HEK293 (cell line): ENCODE measurements around the gene BRSK1.

Experiments
- CTCF ChIA-PET: fragments of 350-600 bp; formaldehyde crosslinking; extraction: SDS; loops from one replicate; lab custom pipeline; 2021; ENCODE audit warnings: antibody characterized with exemption; lab: Yijun Ruan, JAX
- POLR2A ChIA-PET: fragments of 300-600 bp; formaldehyde crosslinking; extraction: SDS; loops from one replicate; lab custom pipeline; 2020; ENCODE audit warnings: antibody characterized with exemption, inconsistent platforms; lab: Yijun Ruan, JAX
- H3K27ac ChIP-seq: fragments of 200-500 bp; sonication (Bioruptor generic); 2 replicates; pipeline ENCODE4 v1.5.1; 2014; ENCODE audit warnings: low read depth, low read length, control low read depth, inconsistent platforms; ENCODE audit errors: extremely low read depth
- H3K36me3 ChIP-seq, 2 experiments: fragments of 200-500 bp in 1 of 2; sonication (Bioruptor generic) in 1 of 2; 1 replicate in 1 of 2; 2 replicates in 1 of 2; pipeline ENCODE4 v1.5.1; 2014 to 2017; ENCODE audit warnings: inconsistent platforms in 2 of 2, low read length in 2 of 2; ENCODE audit not compliant: control insufficient read depth in 2 of 2, insufficient read depth in 1 of 2
- H3K4me1 ChIP-seq: fragments of 200-500 bp; sonication (Bioruptor generic); 2 replicates; pipeline ENCODE4 v1.5.1; 2014; ENCODE audit warnings: mild to moderate bottlenecking, low read length, inconsistent platforms; ENCODE audit not compliant: control insufficient read depth, insufficient read depth
- H3K4me3 ChIP-seq: 2 replicates; pipeline ENCODE4 v1.5.1; 2011; ENCODE audit warnings: low read depth, mild to moderate bottlenecking, control low read depth, low read length, moderate library complexity
- H3K9me3 ChIP-seq: fragments of 200-500 bp; sonication (Bioruptor generic); 2 replicates; pipeline ENCODE4 v1.5.1; 2014; ENCODE audit warnings: low read depth, low read length, inconsistent platforms; ENCODE audit not compliant: control insufficient read depth, insufficient read depth
- EGR2 ChIP-seq: fragments of 450-650 bp; formaldehyde crosslinking; IDR thresholded peaks from 2 replicates; pipeline ENCODE4 v1.5.1; 2016; ENCODE audit warnings: low read depth, missing biosample characterization, missing genetic modification characterization
- GLIS2 ChIP-seq: fragments of 450-650 bp; formaldehyde crosslinking; IDR thresholded peaks from 2 replicates; pipeline ENCODE4 v1.5.1; 2016; ENCODE audit warnings: missing biosample characterization, missing genetic modification characterization
- HOXC10 ChIP-seq: sonication (generic); formaldehyde crosslinking; IDR thresholded peaks from 2 replicates; pipeline ENCODE4 v1.8.1; 2023; ENCODE audit warnings: mild to moderate bottlenecking, missing genetic modification reagents
- KLF1 ChIP-seq: fragments of 450-650 bp; formaldehyde crosslinking; IDR thresholded peaks from 2 replicates; pipeline ENCODE4 v1.5.1; 2016; ENCODE audit warnings: missing biosample characterization, missing genetic modification characterization
- KLF16 ChIP-seq: fragments of 450-650 bp; formaldehyde crosslinking; IDR thresholded peaks from 2 replicates; pipeline ENCODE4 v1.5.1; 2017; ENCODE audit warnings: missing biosample characterization, missing genetic modification characterization
- SP2 ChIP-seq: fragments of 450-650 bp; formaldehyde crosslinking; IDR thresholded peaks from 2 replicates; pipeline ENCODE4 v1.5.1; 2016; ENCODE audit warnings: missing biosample characterization, missing genetic modification characterization
- ZFHX2 ChIP-seq: fragments of 450-650 bp; formaldehyde crosslinking; conservative IDR thresholded peaks from 2 replicates; pipeline ENCODE4 v1.5.1; 2016; ENCODE audit warnings: missing biosample characterization, missing genetic modification characterization
- ZNF10 ChIP-seq: fragments of 450-650 bp; formaldehyde crosslinking; IDR thresholded peaks from 2 replicates; pipeline ENCODE4 v1.5.1; 2017; ENCODE audit warnings: missing biosample characterization, missing genetic modification characterization
- ZNF112 ChIP-seq: fragments of 450-650 bp; formaldehyde crosslinking; IDR thresholded peaks from 2 replicates; pipeline ENCODE4 v1.5.0; 2017; ENCODE audit warnings: missing biosample characterization, missing genetic modification characterization
- ZNF239 ChIP-seq: fragments of 450-650 bp; formaldehyde crosslinking; IDR thresholded peaks from 2 replicates; pipeline ENCODE4 v1.5.1; 2016; ENCODE audit warnings: missing biosample characterization, missing genetic modification characterization
- ZNF341 ChIP-seq: fragments of 450-650 bp; formaldehyde crosslinking; IDR thresholded peaks from 2 replicates; pipeline ENCODE4; 2016; ENCODE audit warnings: low read depth, missing biosample characterization, missing genetic modification characterization
- ZNF354C ChIP-seq: fragments of 450-650 bp; formaldehyde crosslinking; IDR thresholded peaks from 2 replicates; pipeline ENCODE4 v1.5.1; 2016; ENCODE audit warnings: missing biosample characterization, missing genetic modification characterization, low read depth, borderline replicate concordance
- ZNF514 ChIP-seq: fragments of 450-650 bp; formaldehyde crosslinking; IDR thresholded peaks from 2 replicates; pipeline ENCODE4 v1.5.1; 2016; ENCODE audit warnings: missing biosample characterization, missing genetic modification characterization
- ZNF621 ChIP-seq: fragments of 450-650 bp; formaldehyde crosslinking; IDR thresholded peaks from 2 replicates; pipeline ENCODE4 v1.5.1; 2017; ENCODE audit warnings: missing biosample characterization, missing genetic modification characterization
- ZNF623 ChIP-seq: fragments of 450-650 bp; formaldehyde crosslinking; IDR thresholded peaks from 2 replicates; pipeline ENCODE4 v1.5.1; 2016; ENCODE audit warnings: missing biosample characterization, missing genetic modification characterization
- ZNF654 ChIP-seq: fragments of 450-650 bp; formaldehyde crosslinking; IDR thresholded peaks from 2 replicates; pipeline ENCODE4 v1.5.1; 2016; ENCODE audit warnings: low read depth, missing biosample characterization, missing genetic modification characterization
- ZNF660 ChIP-seq: fragments of 450-650 bp; IDR thresholded peaks from 2 replicates; pipeline ENCODE4 v1.5.1; 2018; ENCODE audit warnings: missing biosample characterization, mild to moderate bottlenecking, missing genetic modification characterization
- ZNF707 ChIP-seq: fragments of 450-650 bp; formaldehyde crosslinking; IDR thresholded peaks from 2 replicates; pipeline ENCODE4 v1.5.1; 2016; ENCODE audit warnings: missing biosample characterization, missing genetic modification characterization
- ZNF777 ChIP-seq: fragments of 450-650 bp; formaldehyde crosslinking; IDR thresholded peaks from 2 replicates; pipeline ENCODE4 v1.5.1; 2017; ENCODE audit warnings: missing biosample characterization, missing genetic modification characterization, borderline replicate concordance
- ZXDB ChIP-seq: fragments of 450-650 bp; formaldehyde crosslinking; IDR thresholded peaks from 2 replicates; pipeline ENCODE4 v1.5.1; 2016; ENCODE audit warnings: missing biosample characterization, missing genetic modification characterization
- TF ChIP-seq, protein P1 (sequence below): fragments of 450-650 bp; formaldehyde crosslinking; IDR thresholded peaks from 2 replicates; pipeline ENCODE4 v1.5.1; 2016; ENCODE audit warnings: missing biosample characterization, missing genetic modification characterization
- TF ChIP-seq, protein P2 (sequence below): fragments of 450-650 bp; formaldehyde crosslinking; IDR thresholded peaks from 2 replicates; pipeline ENCODE4 v1.5.1; 2016; ENCODE audit warnings: missing biosample characterization, missing genetic modification characterization
- TF ChIP-seq, protein P3 (sequence below): fragments of 450-650 bp; formaldehyde crosslinking; IDR thresholded peaks from 2 replicates; pipeline ENCODE4 v1.5.1; 2016; ENCODE audit warnings: missing biosample characterization, missing genetic modification characterization
- TF ChIP-seq, protein P4 (sequence below): fragments of 450-650 bp; IDR thresholded peaks from 2 replicates; pipeline ENCODE4 v1.5.1; 2018; ENCODE audit warnings: missing biosample characterization, missing genetic modification characterization

The BRSK1 gene

DNA sequence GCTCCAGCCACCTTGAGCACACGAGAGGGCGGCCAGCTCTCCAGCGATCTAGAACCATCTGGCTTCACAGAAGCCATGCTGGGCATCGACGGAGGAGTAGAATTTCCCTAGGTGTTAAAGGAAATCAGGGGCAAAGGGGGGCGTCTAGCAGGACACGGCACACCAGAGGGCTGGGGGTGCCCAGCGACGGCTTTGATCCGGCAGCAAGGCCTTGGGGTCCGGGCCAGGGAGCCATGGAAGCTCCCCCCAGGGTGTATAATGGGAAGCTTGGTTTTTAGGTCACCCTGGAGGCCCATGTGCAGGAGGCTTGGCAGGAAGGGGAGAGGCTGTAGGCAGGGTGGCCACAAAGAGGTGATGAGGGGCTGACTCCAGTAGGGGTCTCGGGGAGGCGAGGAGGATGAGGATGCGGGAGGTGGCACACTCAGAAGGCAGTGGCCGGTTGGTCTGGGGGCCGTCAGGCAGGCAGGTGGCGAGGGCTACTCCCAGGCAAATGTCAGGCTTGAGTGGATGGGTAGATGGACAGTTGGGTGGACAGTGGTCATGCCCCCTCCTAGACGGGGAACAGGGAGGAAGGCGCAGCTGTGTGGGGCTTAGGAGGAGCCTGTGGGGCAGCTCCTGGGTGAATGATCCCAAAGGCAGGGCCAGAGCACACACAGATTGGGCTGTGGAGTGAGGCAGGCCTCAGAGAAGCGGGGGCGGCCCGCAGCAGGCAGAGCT is 61.5 kb downstream of the BRSK1 start:
- TF ChIP-seq ZNF707 (tag by site-specific recombination) = no peak
- TF ChIP-seq GLIS2 (tag by site-specific recombination) = peak; percentile 75
- peak; percentile 28; the same call in 1 of the 2 replicates for TF ChIP-seq SP2 (tag by site-specific recombination)
- Histone ChIP-seq H3K27ac (no peak overlapping the region), H3K4me1 (peaks cover 11% of the 10 kb centered on the region), H3K36me3 (peaks cover 3 to 59% of the 10 kb centered on the region in 2 experiments), H3K9me3 (no peaks in the 10 kb centered on the region), H3K4me3 (no peak overlapping the region)
- POLR2A ChIA-PET = interaction anchor here (0.6 to 1.7 kb wide), 5 partner anchors 10 to 63 kb away, joined by 3 to 5 read pairs (median 4); partner anchors contain the start of gene UBE2S
- CTCF ChIA-PET = interaction anchor here (1.0 to 1.6 kb wide), 4 partner anchors 14 to 279 kb away, joined by 3 to 5 read pairs (median 4); partner anchors contain the start of gene ZNF784

DNA sequence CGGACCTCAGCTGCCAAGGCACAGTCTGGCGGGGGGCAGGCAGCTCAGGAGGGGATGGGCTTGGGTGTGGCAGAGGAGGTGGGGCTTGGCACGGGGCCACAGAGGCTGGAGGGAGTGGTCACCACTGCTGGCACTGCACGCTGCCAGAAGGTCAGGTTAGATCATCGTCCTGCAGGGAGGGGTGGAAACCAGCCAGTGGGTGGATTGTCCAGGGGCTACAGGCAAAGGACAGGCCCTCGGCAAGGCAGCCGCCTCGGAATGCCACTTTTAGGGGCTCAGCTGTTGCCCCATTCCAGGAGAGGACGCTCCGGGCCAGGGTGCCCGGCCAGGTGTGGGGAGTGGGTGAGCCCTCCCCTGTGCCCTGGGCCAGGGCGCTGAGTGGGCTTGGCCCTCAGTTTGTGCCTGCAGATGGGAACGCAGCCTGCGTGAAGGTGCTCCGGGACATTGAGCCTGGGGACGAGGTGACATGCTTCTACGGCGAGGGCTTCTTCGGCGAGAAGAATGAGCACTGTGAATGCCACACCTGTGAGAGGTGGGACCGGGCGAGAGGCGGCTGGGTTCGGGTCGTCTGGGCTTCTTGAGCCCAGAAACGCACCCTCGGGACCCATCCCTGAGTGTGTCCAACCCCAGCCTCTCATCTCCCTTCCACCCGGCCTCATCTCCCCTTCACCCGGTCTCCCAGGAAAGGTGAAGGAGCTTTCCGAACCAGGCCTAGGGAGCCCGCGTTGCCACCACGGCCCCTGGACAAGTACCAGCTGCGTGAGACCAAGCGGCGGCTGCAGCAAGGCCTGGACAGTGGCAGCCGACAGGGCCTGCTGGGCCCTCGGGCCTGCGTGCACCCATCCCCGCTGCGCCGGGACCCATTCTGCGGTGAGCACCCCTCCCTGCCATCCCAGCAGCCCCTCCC is 62.3 kb downstream of the BRSK1 start:
- Histone ChIP-seq H3K4me1 (peaks cover 5% of the 10 kb centered on the region; the same call in 1 of the 2 replicates), H3K27ac (no peak overlapping the region), H3K4me3 (no peak overlapping the region), H3K36me3 (peaks cover 3 to 59% of the 10 kb centered on the region in 2 experiments), H3K9me3 (no peaks in the 10 kb centered on the region)
- ChIA-PET CTCF (interaction anchor here (1.0 to 1.2 kb wide), 3 partner anchors 13 to 278 kb away, joined by 3 to 5 read pairs (median 4); partner anchors contain the start of gene ZNF784), POLR2A (interaction anchor here (0.5 to 7.7 kb wide), 9 partner anchors 7 to 882 kb away, joined by 3 to 95 read pairs (median 4); partner anchors contain the start of genes KMT5C, LENG9 and UBE2S)
- TF ChIP-seq ZNF239 (tag by site-specific recombination) (no peak), ZNF621 (tag by site-specific recombination) (no peak), EGR2 (tag by site-specific recombination) (0 out of 2 replicates have a peak, but pooled peaks have one; percentile 14), HOXC10 (CRISPR knock-in tag) (0 out of 2 replicates have a peak, but pooled peaks have one; percentile 56), ZNF341 (tag by site-specific recombination) (peak; percentile 95), ZNF112 (no peak), ZNF777 (tag by site-specific recombination) (no peak), KLF1 (tag by site-specific recombination) (peak; percentile 95), ZFHX2 (tag by site-specific recombination) (peak; percentile 67; the same call in 1 of the 2 replicates), ZNF514 (tag by site-specific recombination) (no peak), GLIS2 (tag by site-specific recombination) (0 out of 2 replicates have a peak, but pooled peaks have one; percentile 9), ZNF354C (tag by site-specific recombination) (no peak), ZNF654 (no peak), ZXDB (tag by site-specific recombination) (no peak), ZNF660 (tag by site-specific recombination) (no peak), KLF16 (no peak), ZNF623 (tag by site-specific recombination) (no peak), ZNF10 (peak; percentile 71; the same call in 1 of the 2 replicates)
- TF ChIP-seq, protein P1, sequence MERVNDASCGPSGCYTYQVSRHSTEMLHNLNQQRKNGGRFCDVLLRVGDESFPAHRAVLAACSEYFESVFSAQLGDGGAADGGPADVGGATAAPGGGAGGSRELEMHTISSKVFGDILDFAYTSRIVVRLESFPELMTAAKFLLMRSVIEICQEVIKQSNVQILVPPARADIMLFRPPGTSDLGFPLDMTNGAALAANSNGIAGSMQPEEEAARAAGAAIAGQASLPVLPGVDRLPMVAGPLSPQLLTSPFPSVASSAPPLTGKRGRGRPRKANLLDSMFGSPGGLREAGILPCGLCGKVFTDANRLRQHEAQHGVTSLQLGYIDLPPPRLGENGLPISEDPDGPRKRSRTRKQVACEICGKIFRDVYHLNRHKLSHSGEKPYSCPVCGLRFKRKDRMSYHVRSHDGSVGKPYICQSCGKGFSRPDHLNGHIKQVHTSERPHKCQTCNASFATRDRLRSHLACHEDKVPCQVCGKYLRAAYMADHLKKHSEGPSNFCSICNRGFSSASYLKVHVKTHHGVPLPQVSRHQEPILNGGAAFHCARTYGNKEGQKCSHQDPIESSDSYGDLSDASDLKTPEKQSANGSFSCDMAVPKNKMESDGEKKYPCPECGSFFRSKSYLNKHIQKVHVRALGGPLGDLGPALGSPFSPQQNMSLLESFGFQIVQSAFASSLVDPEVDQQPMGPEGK (tag by site-specific recombination) = peak; percentile 66
- TF ChIP-seq, protein P2, sequence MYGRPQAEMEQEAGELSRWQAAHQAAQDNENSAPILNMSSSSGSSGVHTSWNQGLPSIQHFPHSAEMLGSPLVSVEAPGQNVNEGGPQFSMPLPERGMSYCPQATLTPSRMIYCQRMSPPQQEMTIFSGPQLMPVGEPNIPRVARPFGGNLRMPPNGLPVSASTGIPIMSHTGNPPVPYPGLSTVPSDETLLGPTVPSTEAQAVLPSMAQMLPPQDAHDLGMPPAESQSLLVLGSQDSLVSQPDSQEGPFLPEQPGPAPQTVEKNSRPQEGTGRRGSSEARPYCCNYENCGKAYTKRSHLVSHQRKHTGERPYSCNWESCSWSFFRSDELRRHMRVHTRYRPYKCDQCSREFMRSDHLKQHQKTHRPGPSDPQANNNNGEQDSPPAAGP (tag by site-specific recombination) = peak; percentile 65
- TF ChIP-seq, protein P3, sequence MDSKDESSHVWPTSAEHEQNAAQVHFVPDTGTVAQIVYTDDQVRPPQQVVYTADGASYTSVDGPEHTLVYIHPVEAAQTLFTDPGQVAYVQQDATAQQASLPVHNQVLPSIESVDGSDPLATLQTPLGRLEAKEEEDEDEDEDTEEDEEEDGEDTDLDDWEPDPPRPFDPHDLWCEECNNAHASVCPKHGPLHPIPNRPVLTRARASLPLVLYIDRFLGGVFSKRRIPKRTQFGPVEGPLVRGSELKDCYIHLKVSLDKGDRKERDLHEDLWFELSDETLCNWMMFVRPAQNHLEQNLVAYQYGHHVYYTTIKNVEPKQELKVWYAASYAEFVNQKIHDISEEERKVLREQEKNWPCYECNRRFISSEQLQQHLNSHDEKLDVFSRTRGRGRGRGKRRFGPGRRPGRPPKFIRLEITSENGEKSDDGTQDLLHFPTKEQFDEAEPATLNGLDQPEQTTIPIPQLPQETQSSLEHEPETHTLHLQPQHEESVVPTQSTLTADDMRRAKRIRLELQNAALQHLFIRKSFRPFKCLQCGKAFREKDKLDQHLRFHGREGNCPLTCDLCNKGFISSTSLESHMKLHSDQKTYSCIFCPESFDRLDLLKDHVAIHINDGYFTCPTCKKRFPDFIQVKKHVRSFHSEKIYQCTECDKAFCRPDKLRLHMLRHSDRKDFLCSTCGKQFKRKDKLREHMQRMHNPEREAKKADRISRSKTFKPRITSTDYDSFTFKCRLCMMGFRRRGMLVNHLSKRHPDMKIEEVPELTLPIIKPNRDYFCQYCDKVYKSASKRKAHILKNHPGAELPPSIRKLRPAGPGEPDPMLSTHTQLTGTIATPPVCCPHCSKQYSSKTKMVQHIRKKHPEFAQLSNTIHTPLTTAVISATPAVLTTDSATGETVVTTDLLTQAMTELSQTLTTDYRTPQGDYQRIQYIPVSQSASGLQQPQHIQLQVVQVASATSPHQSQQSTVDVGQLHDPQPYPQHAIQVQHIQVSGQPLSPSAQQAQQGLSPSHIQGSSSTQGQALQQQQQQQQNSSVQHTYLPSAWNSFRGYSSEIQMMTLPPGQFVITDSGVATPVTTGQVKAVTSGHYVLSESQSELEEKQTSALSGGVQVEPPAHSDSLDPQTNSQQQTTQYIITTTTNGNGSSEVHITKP = peak; percentile 62
- TF ChIP-seq, protein P4, sequence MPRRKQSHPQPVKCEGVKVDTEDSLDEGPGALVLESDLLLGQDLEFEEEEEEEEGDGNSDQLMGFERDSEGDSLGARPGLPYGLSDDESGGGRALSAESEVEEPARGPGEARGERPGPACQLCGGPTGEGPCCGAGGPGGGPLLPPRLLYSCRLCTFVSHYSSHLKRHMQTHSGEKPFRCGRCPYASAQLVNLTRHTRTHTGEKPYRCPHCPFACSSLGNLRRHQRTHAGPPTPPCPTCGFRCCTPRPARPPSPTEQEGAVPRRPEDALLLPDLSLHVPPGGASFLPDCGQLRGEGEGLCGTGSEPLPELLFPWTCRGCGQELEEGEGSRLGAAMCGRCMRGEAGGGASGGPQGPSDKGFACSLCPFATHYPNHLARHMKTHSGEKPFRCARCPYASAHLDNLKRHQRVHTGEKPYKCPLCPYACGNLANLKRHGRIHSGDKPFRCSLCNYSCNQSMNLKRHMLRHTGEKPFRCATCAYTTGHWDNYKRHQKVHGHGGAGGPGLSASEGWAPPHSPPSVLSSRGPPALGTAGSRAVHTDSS (tag by site-specific recombination) = no peak
